GM18502 (cell line): Measurements from ENCODE around the gene SLC25A21.

Experiments
- ATAC-seq: cut with Tn5 transposase; IDR thresholded peaks from one replicate; pipeline ENCODE4 v1.9.1; 2021; ENCODE audit warnings: mild to moderate bottlenecking; ENCODE audit not compliant: unreplicated experiment, poor library complexity

Gene SLC25A21

GRCh38 chr14:36955967-36956366 lies 216.4 kb downstream of the SLC25A21 start:
- no peak for ATAC-seq

DNA sequence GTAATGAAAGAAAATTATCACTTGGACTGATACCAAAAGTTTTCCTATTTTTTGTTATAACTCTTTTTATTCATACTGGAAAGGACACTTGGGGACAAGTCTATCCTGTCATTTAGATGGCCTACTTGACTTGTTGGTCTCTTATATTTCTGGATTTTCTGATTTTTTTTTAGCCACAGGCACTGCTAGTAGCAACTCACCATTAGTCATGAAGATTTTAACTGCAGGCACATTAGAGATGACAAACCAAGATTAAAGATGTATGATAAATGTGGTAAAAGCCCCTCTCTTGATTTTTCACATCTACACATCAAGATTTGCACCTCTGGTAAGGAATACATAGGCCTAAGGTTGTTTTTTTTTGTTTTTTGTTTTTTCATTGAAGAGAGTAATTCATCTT lies 217.0 kb downstream of the SLC25A21 start:
- no peak for ATAC-seq

DNA sequence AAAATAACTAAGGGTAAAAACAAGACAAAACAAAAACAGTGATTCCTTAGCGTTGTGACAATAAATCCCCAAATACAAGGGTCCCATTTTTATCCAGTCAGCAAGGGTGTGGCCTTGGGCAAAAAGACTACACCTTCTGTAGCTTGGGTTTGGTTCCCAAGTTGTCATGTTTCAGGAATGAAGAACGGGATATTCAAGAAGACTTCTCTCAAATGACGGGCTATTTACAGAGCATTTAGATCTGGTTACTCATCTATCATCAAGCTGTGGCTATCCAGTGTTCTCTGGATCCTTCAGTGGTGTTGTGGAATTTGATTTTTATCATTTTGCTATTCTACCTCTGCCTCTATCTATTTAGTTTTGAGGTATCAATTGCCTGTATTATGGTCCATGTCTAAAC lies 219.7 kb downstream of the SLC25A21 start:
- ATAC-seq = no peak

- ATAC-seq = no peak
Measured at GRCh38 chr14:36951380-36951911, 221.0 kb downstream of the SLC25A21 start.

- ATAC-seq = no peak
Measured at GRCh38 chr14:36950812-36951211, 221.6 kb downstream of the SLC25A21 start.

- ATAC-seq = no peak
Measured at GRCh38 chr14:36949371-36949770, 223.0 kb downstream of the SLC25A21 start.

DNA sequence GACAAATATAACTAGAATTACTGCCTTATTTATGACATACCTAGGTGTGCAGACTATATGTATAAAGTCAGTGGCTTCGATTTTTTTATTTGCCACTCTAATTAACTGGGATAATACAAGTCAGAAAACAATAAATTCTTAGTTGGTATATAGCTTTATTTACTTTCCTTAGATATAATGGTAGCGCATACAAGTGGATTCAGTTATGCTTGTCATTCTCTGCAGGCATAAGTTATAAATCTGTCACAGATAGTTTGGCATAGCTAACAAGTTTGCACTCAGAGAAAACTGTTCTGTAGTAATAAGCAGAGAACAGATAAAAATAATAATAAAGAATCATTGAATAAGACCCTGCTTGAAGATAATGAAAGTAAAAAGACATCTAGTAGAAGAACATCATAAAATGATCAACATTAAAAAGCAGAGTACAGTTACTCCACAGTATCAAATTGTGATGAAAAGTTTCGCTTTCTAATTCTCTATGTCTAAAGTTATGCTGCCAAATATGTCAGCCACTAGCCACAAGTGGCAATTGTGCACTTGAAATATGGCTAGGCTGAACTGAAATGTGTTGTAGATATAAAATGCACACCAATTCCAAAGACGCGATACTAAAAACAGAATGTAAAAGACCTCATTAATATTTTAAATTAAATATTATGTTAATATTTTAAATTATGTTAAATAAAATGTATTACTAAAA lies 224.1 kb downstream of the SLC25A21 start:
- no peak for ATAC-seq

DNA sequence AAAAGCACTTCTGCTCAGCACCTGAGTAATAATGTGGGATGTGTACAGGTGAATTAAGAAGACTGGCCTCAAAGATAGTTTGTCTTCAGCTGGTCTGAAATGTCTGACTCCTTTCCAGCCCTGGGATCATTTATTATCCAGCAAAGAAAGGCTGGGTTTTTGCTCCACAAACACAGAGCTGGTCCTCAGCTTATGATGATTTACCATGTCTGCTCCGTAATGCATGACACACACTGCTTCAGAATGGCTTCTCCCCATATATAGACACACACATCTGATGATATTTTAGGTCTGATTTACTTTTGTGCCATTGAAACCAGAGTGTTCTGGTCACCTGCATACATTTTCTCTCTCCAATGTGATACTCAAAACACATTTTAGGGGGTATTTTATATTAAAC lies 225.0 kb downstream of the SLC25A21 start:
- ATAC-seq = no peak

DNA sequence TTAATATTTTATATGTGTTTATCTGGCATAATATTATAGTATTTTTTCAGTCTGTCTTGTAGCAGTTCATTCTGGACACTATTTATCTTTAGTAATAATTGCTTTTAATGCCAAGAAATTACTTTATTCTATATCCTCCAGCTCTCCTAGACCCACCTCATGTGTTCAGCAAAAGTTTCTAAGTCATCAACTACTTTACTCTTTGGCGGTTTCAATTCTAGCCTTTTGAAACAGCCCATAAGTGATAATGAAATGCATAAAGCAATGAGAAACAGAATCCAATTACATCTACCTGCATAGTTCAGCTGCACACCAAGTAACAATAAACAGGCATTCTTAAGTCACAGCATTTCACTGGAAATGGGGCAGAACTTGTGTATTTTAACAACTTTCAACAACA lies 225.5 kb downstream of the SLC25A21 start:
- no peak for ATAC-seq

- no peak for ATAC-seq
Measured at GRCh38 chr14:36944307-36945010, 227.9 kb downstream of the SLC25A21 start.

DNA sequence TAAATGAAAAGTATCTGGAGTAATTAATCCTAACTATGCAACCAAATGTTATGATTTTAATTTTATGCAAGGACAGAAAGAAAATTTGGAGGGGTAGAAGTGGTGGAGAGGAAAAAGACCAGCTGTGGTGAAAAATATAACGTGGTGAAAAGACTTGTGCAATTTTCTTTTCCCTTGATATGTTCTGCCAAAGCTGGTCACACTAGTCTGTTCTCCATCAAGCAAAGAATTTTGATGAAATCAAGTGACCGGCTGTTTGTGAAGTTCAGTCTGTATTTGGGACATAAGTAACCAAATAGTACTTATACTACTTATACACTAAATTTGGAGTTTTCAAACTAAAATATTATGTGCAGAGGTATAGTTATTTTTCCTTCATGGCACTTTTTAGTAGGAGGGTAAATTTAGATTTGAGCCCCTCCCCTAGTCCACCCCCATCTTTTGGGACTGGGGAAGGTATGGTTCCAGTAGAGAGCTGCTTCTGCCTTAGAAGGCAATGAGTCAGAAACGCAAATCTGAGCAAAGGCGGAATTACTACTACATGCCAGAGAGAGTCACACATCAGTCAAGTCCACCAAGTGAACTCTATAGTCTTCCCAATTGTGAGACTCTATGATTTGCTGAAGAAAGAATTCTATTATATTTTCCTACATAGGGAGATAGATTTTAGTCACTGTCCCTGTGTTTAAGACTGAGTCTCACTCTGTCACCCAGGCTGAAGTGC lies 229.7 kb downstream of the SLC25A21 start:
- ATAC-seq = no peak

DNA sequence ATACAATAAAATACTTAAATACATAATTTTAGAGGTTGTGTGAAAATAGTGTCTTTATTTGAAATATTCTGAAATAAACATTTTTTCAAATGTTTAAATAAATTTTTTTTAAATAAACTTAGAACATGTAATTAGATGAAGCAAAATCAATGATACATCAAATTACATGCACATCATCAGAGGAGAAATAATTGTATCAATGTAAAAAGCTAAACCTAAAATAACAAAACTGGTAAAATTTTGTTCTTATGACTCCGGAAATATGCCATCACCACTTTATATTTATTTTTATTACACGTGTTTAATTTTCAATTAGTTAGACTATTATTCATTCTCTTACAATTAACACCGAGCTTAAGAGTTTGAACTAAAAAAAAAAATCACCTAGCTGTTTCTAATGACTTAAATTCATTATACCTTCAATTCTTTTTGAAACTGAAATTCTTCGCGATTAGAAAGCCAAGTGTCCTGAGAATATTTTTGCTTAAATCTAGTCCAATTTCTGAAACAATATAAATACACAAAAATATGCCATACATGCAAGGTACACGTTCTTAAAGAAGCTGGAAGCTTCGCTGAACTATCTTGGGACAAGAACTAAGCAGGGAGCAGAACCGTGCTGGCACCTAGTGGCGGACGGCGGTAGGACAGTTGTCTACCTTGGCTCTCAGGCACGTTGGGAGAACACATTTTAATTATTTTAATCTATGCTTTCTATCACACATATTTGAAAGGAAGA lies 230.5 kb downstream of the SLC25A21 start:
- peak; percentile 95 for ATAC-seq

DNA sequence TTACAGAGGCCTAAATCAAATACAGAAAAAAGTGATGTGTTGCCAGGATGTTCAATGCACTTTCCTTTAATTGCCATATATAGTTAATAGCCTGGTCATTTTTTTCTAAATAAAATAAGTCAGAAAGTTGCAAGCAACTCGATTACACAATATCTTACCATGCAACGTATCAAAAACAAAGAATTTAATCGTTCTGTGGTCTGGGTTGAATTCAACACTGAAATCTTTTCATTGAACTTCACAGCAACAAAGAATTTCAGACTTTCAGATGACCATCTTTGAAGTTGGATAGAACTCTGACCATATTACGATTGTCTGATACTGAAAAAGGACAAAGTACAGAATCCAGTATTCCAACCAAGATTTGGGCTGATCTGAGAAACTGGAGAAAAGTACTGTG lies 231.9 kb downstream of the SLC25A21 start:
- ATAC-seq = no peak

DNA sequence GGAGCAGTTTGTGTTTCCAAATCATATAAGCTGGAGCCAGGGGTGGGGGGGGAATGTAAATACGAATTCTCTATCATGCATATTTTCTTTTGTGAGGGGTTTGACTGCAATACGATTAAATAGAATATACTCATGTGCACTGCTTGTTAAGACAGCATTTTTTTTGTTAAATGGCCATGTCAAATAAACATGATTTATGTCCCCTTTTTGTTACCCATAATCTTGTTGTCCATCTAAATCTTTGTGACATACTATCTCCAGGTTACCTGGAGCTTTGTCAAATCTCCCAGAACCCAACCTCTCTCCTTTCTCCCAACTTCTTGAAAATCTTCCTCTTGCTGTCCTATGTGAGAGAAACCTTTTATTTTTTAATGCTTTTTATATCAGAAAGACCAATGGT lies 233.1 kb downstream of the SLC25A21 start:
- ATAC-seq = no peak

DNA sequence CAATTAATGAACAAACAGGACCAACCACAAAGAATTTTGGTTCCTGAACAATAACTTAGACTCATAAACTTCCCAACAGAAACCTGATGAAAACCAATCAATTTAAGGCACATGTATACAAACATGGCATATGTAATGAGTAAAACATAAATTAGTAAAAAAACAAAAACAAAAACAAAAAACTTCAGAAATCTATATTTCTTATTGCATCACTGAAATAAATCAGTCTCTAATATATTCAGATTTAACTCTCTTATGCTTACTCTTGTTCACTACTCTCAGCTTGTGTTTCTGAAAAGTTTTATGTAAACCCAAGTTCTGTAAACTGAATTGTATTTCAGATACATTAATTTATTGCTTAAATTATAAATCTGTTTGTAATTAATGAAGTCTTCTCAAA lies 233.7 kb downstream of the SLC25A21 start:
- ATAC-seq = no peak

DNA sequence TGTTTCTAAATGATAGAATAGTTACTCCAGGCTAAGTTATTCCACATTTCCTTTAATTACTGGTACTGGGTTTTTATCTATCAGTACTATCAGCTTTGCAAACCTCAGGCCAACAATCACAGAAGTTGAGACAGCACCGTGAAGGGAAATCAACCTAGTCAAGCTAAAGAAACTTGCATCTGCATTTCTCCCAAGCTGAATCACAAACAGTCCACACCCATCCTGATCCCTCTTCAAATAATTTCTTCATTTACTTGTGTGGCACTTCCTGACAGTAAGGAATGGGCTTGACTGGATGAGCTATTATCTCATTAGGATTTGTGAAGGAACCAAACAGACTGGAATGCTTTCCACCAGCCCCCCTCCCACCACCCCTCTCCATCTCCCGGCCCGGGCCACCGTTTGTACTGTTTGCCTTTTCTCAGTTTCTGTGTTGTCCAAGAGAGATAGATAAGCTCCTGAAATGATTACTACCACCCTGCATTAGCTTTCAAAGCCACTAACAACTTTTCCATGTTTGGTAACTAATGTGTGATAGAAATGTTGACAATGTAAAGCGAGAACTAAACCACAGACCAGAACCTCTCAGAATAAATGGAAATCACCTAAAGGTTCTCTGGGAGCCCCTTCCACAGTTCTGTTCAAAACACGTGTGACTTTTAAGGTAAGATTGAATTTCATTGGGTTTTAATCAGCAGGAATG lies 236.3 kb downstream of the SLC25A21 start:
- ATAC-seq = no peak

GRCh38 chr14:36934304-36934703 lies 238.1 kb downstream of the SLC25A21 start:
- ATAC-seq = no peak

DNA sequence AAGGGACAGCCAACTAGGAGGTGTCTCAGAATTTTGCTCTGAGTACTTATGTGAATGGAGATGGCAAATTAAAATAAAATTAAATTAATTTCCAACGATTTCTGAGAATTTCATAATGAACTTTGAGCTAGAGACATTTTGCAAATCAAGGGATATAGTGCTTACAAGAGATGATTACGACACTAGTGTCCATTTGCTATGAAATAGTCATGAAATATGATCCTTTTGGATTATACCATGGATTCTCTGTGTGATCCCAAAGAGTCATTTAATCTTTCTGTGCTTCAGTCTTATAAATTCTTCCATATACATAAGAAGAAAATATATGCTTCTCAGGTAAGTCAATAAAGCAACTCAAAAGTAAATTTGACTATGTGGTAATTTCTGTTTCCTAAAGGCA lies 240.6 kb downstream of the SLC25A21 start:
- ATAC-seq = no peak

DNA sequence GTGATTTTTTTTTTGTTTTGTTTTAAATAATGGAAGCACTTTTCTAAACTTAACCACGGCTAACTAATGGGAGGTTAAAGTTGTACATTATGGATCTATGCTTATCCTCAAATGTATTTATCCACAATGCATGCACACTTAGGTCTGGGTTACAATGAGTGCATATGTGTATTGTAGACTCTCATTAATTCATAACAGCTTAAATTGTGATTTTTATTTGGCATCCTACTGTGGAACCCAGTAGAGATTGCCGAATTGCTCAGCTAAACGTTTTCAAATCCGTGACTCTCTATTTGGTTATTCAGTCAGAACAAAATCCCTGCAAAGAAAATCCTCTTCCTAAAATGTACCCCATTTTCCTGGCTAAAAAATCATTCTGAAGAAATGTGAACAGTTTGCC lies 244.0 kb downstream of the SLC25A21 start:
- no peak for ATAC-seq

- no peak for ATAC-seq
Measured at GRCh38 chr14:36925094-36925493, 247.3 kb downstream of the SLC25A21 start.
